Esophagus muscularis mucosa (tissue), 3 donors: ENCODE data around the gene DRD5.

Experiments
- CTCF ChIP-seq, 3 experiments: fragments of 200-600 bp in 2 of 3; fragments of 450-650 bp in 1 of 3; sonication (generic) in 2 of 3; IDR thresholded peaks; one replicate each; pipeline ENCODE4 v1.5.1; 2017 to 2019; ENCODE audit warnings: antibody characterized with exemption in 3 of 3, mild to moderate bottlenecking in 2 of 3, moderate library complexity in 1 of 3
- POLR2A ChIP-seq: fragments of 450-650 bp; IDR thresholded peaks from one replicate; pipeline ENCODE4 v1.6.1; 2017; ENCODE audit warnings: antibody characterized with exemption, moderate library complexity, mild to moderate bottlenecking, low read depth
- POLR2AphosphoS5 ChIP-seq, 2 donors: sonication (generic); formaldehyde crosslinking; IDR thresholded peaks; one replicate each; pipeline ENCODE4 v1.6.1; 2017; ENCODE audit warnings: antibody characterized with exemption in 2 of 2

- no peak for TF ChIP-seq CTCF (IDR thresholded peaks at IDR 0.05)
- no peak for TF ChIP-seq POLR2A
- no peak for TF ChIP-seq POLR2AphosphoS5 (IDR thresholded peaks at IDR 0.05)
Observed at GRCh38 chr4:9820343-9820742, 38.9 kb downstream of the DRD5 start.
